HepG2 (cell line): Measurements from ENCODE around the gene ACVR1B. TPM values are rescaled to one million over a fixed set of nuclear protein-coding genes. Genes with fewer than 3 reads are reported as not detected.

Experiments used
- DR1 ChIP-seq: sonication (generic); formaldehyde crosslinking; IDR thresholded peaks from 2 replicates; pipeline ENCODE4 v1.8.0; 2021; ENCODE audit warnings: mild to moderate bottlenecking, missing genetic modification reagents, inconsistent platforms
- EHMT2 ChIP-seq: fragments of 200-600 bp; sonication (generic); IDR thresholded peaks from 2 replicates; pipeline ENCODE4 v1.7.0; 2017; ENCODE audit warnings: antibody characterized with exemption, low read depth, low read length, borderline replicate concordance
- ELF1 ChIP-seq: sonication (generic); formaldehyde crosslinking; IDR thresholded peaks from 2 replicates; pipeline ENCODE4 v1.4.0; 2020; ENCODE audit warnings: missing genetic modification reagents
- EP300 ChIP-seq, 3 experiments: sonication (generic) in 1 of 3; formaldehyde crosslinking in 1 of 3; IDR thresholded peaks; 2 replicates each; pipeline versions ENCODE4 v1.5.1 to v1.6.1; 2011 to 2020; ENCODE audit warnings: low read depth in 2 of 3, low read length in 2 of 3, borderline replicate concordance in 1 of 3, improper control_type of control experiment in 1 of 3, mild to moderate bottlenecking in 1 of 3, missing genetic modification reagents in 1 of 3, moderate library complexity in 1 of 3
- HES4 ChIP-seq: sonication (generic); formaldehyde crosslinking; IDR thresholded peaks from 2 replicates; pipeline ENCODE4 v1.9.0; 2021; ENCODE audit warnings: mild to moderate bottlenecking, missing genetic modification reagents, borderline replicate concordance
- HINFP ChIP-seq: sonication (generic); formaldehyde crosslinking; IDR thresholded peaks from 2 replicates; pipeline ENCODE4 v1.4.0; 2020; ENCODE audit warnings: low read depth, mild to moderate bottlenecking, missing genetic modification reagents
- KDM5A ChIP-seq: fragments of 200-600 bp; sonication (generic); IDR thresholded peaks from 2 replicates; pipeline ENCODE4 v1.7.0; 2018; ENCODE audit warnings: antibody characterized with exemption, mild to moderate bottlenecking, low read length, borderline replicate concordance
- MTA3 ChIP-seq: sonication (generic); formaldehyde crosslinking; IDR thresholded peaks from 2 replicates; pipeline ENCODE4 v1.4.0; 2020; ENCODE audit warnings: missing genetic modification reagents
- MYNN ChIP-seq: sonication (generic); formaldehyde crosslinking; IDR thresholded peaks from 2 replicates; pipeline ENCODE4 v1.4.0; 2020; ENCODE audit warnings: mild to moderate bottlenecking, low read depth, missing genetic modification reagents
- NFE2 ChIP-seq: sonication (generic); formaldehyde crosslinking; IDR thresholded peaks from 2 replicates; pipeline ENCODE4 v1.4.0; 2020; ENCODE audit warnings: missing genetic modification reagents
- NFRKB ChIP-seq: fragments of 450-650 bp; IDR thresholded peaks from 2 replicates; pipeline ENCODE4 v1.6.1; 2017
- TFDP2 ChIP-seq: sonication (generic); formaldehyde crosslinking; IDR thresholded peaks from 2 replicates; pipeline ENCODE4 v1.4.0; 2020; ENCODE audit warnings: missing genetic modification reagents
- ZFP36L1 ChIP-seq: sonication (generic); formaldehyde crosslinking; IDR thresholded peaks from 2 replicates; pipeline ENCODE4 v1.8.0; 2022; ENCODE audit warnings: mild to moderate bottlenecking, missing genetic modification reagents, moderate library complexity
- ZFP37 ChIP-seq: sonication (generic); formaldehyde crosslinking; IDR thresholded peaks from 2 replicates; pipeline ENCODE4 v1.4.0; 2020; ENCODE audit warnings: missing genetic modification reagents, borderline replicate concordance
- ZFP90 ChIP-seq: sonication (generic); formaldehyde crosslinking; IDR thresholded peaks from 2 replicates; pipeline ENCODE4 v1.8.0; 2022; ENCODE audit warnings: missing genetic modification reagents, mild to moderate bottlenecking, inconsistent platforms, borderline replicate concordance
- ZNF230 ChIP-seq: sonication (generic); formaldehyde crosslinking; IDR thresholded peaks from 2 replicates; pipeline ENCODE4 v1.4.0; 2020; ENCODE audit warnings: mild to moderate bottlenecking, missing genetic modification reagents
- ZNF383 ChIP-seq: sonication (generic); formaldehyde crosslinking; IDR thresholded peaks from 2 replicates; pipeline ENCODE4 v1.4.0; 2020; ENCODE audit warnings: missing genetic modification reagents, mild to moderate bottlenecking, borderline replicate concordance
- ZNF530 ChIP-seq: sonication (generic); formaldehyde crosslinking; IDR thresholded peaks from 2 replicates; pipeline ENCODE4 v1.5.0; 2020; ENCODE audit warnings: low read depth, mild to moderate bottlenecking, missing genetic modification reagents
- ZNF605 ChIP-seq: sonication (generic); formaldehyde crosslinking; IDR thresholded peaks from 2 replicates; pipeline ENCODE4 v1.8.0; 2022; ENCODE audit warnings: mild to moderate bottlenecking, missing genetic modification reagents
- ZNF703 ChIP-seq: sonication (generic); formaldehyde crosslinking; IDR thresholded peaks from 2 replicates; pipeline ENCODE4 v1.5.1; 2020; ENCODE audit warnings: missing genetic modification reagents, mild to moderate bottlenecking, moderate library complexity, borderline replicate concordance
- ZNF710 ChIP-seq: sonication (generic); formaldehyde crosslinking; IDR thresholded peaks from 2 replicates; pipeline ENCODE4 v1.5.0; 2020; ENCODE audit warnings: mild to moderate bottlenecking, missing genetic modification reagents, borderline replicate concordance
- ZNF784 ChIP-seq: sonication (generic); formaldehyde crosslinking; IDR thresholded peaks from 2 replicates; pipeline ENCODE4 v1.5.1; 2020; ENCODE audit warnings: missing genetic modification reagents, mild to moderate bottlenecking, borderline replicate concordance
- ZSCAN20 ChIP-seq: sonication (generic); formaldehyde crosslinking; IDR thresholded peaks from 2 replicates; pipeline ENCODE4 v1.4.0; 2020; ENCODE audit warnings: missing genetic modification reagents, mild to moderate bottlenecking, borderline replicate concordance
- ZSCAN31 ChIP-seq: sonication (generic); formaldehyde crosslinking; IDR thresholded peaks from 2 replicates; pipeline ENCODE4 v1.5.0; 2020; ENCODE audit warnings: low read depth, mild to moderate bottlenecking, missing genetic modification reagents
- polyA plus RNA-seq, 8 experiments: library from polyadenylated mRNA; depleted of rRNA in 3 of 8; stranded (reverse) in 7 of 8; unstranded in 1 of 8; fragments of >200 nt; fragmentation: Illumina TruSeq in 4 of 8; extraction: Trizol in 4 of 8; gene quantifications; 2 replicates each; pipeline versions ENCODE4 v1.2.1 to v1.2.3, GENCODE V29; 2011 to 2016; ENCODE audit warnings: low read depth in 4 of 8, missing spikeins in 1 of 8, mixed read lengths in 1 of 8; ENCODE audit not compliant: insufficient read depth in 1 of 8
- total RNA-seq, 5 experiments: library from RNA; depleted of rRNA; stranded (reverse); fragments of >200 nt; fragmentation: Illumina TruSeq; extraction: Trizol; gene quantifications; 2 replicates each; pipeline ENCODE4 v1.2.3, GENCODE V29; 2016; ENCODE audit warnings: low read depth in 1 of 5

ACVR1B gene
- total and polyA plus RNA-seq, 2 of the 13 experiments (the other 11 are each of a cell fraction or from before 2014, with no cell fraction given), result 8.9 to 12.1 TPM

GRCh38 chr12:52023182-52023975 lies 71.9 kb downstream of the ACVR1B start (continued):
- TF ChIP-seq EP300 (IDR thresholded peaks at IDR 0.05; ENCODE audit: low read depth in 2 of 2, low read length in 2 of 2) (no peak), EP300 (CRISPR knock-in tag; IDR thresholded peaks at IDR 0.05; ENCODE audit: borderline replicate concordance) (no peak), ZFP36L1 (CRISPR knock-in tag) (no peak), ZNF710 (CRISPR knock-in tag) (no peak), NFRKB (no peak), DR1 (CRISPR knock-in tag) (no peak), HINFP (0 out of 2 replicates have a peak, but pooled peaks have one; percentile 33), KDM5A (no peak), EHMT2 (no peak), ZNF605 (CRISPR knock-in tag) (no peak), ZNF530 (no peak), MTA3 (CRISPR knock-in tag) (no peak), ZNF703 (CRISPR knock-in tag) (no peak), ZNF230 (no peak), ELF1 (CRISPR knock-in tag) (no peak), ZNF383 (no peak), NFE2 (CRISPR knock-in tag) (no peak), ZFP90 (CRISPR knock-in tag) (no peak), MYNN (CRISPR knock-in tag) (no peak), ZNF784 (no peak), HES4 (CRISPR knock-in tag) (0 out of 2 replicates have a peak, but pooled peaks have one; percentile 32), ZSCAN31 (CRISPR knock-in tag) (peak; percentile 73; the same call in 1 of the 2 replicates), ZFP37 (CRISPR knock-in tag) (no peak), TFDP2 (no peak), ZSCAN20 (CRISPR knock-in tag) (no peak)
